Upper lobe of left lung (tissue), 6 donors: ENCODE data around the gene ZNF865. TPM values are rescaled to one million over a fixed set of nuclear protein-coding genes. Genes with fewer than 3 reads are reported as not detected.

Source experiments
- ATAC-seq, 2 donors: fragments of 200-7000 bp; cut with Tn5 transposase; one replicate each; pipeline ENCODE4 v1.9.1; 2022; ENCODE audit warnings: mild to moderate bottlenecking in 2 of 2, moderate library complexity in 2 of 2; ENCODE audit not compliant: low FRiP score in 2 of 2
- DNase-seq, 2 donors: peaks; one replicate each; pipeline ENCODE4 v3.0.0-alpha.2; 2019 to 2020
- H3K27ac ChIP-seq, 4 donors: fragments of 200-600 bp; sonication (generic); one replicate each; pipeline ENCODE4 v1.5.1; 2016 to 2019
- H3K27me3 ChIP-seq, 4 donors: fragments of 200-600 bp; sonication (generic); one replicate each; pipeline ENCODE4 v1.5.1; 2017 to 2019
- H3K36me3 ChIP-seq, 4 donors: fragments of 200-600 bp; sonication (generic); one replicate each; pipeline ENCODE4 v1.5.1; 2016 to 2019
- H3K4me1 ChIP-seq, 4 donors: fragments of 200-600 bp; sonication (generic); one replicate each; pipeline ENCODE4 v1.5.1; 2018 to 2019
- H3K4me3 ChIP-seq, 4 donors: fragments of 200-600 bp; sonication (generic); one replicate each; pipeline ENCODE4 v1.5.1; 2017 to 2019; ENCODE audit warnings: mild to moderate bottlenecking in 2 of 4, moderate library complexity in 1 of 4
- H3K9me3 ChIP-seq, 4 donors: fragments of 200-600 bp; sonication (generic); one replicate each; pipeline ENCODE4 v1.5.1; 2018 to 2019
- CTCF ChIP-seq, 6 experiments: fragments of 450-650 bp in 4 of 6; fragments of 200-600 bp in 2 of 6; sonication (generic) in 2 of 6; IDR thresholded peaks; one replicate each; pipeline ENCODE4 v1.5.1; 2016 to 2019; ENCODE audit warnings: antibody characterized with exemption in 6 of 6
- EP300 ChIP-seq, 4 donors: sonication (generic); formaldehyde crosslinking; IDR thresholded peaks; one replicate each; pipeline ENCODE4 v1.5.1; 2017; ENCODE audit warnings: antibody characterized with exemption in 4 of 4, control low read depth in 2 of 4
- POLR2A ChIP-seq, 4 donors: fragments of 450-650 bp; IDR thresholded peaks; one replicate each; pipeline ENCODE4 v1.5.1; 2016 to 2017; ENCODE audit warnings: antibody characterized with exemption in 4 of 4, mild to moderate bottlenecking in 2 of 4
- POLR2AphosphoS5 ChIP-seq, 2 donors: sonication (generic); formaldehyde crosslinking; IDR thresholded peaks; one replicate each; pipeline ENCODE4 v1.5.1; 2017; ENCODE audit warnings: antibody characterized with exemption in 2 of 2
- WGBS, 2 donors: methylation state at CpG; one replicate each; pipeline ENCODE4 v1.1.5; 2017 to 2018; 5-methylcytosine and 5-hydroxymethylcytosine counted together
- total RNA-seq, 6 donors: library from RNA; depleted of rRNA in 4 of 6; stranded (reverse); fragments of >200 nt in 4 of 6; gene quantifications; one replicate each; pipeline versions ENCODE4 v1.1.0 to v1.2.1, GENCODE V29; 2016 to 2021
- donor health status: DM: no; HTN: no; CAD: no; lungs with moderate emphysema.
- donor health status: DM: no; HTN: yes; CAD: no; lungs with severe emphysema.

The ZNF865 gene
- total RNA-seq, 6 donors from 2014 or later = 7.7 to 39.8 (median 20.6) TPM

- H3K27ac ChIP-seq = peak overlapping the region; percentile 1 to 69 (median 54)
- H3K4me3 ChIP-seq = no peak overlapping the region
- peaks cover 20 to 32% (median 26%) of the 10 kb centered on the region in 4 donors for H3K4me1 ChIP-seq
- ATAC-seq (no peak), DNase-seq (no peak)
- TF ChIP-seq POLR2AphosphoS5 (IDR thresholded peaks at IDR 0.05) (peak in 1 of 2 donors; percentile 16), POLR2A (IDR thresholded peaks at IDR 0.05) (no peak), CTCF (IDR thresholded peaks at IDR 0.05) (peak in 2 of 6 experiments; percentile 10 to 13), EP300 (IDR thresholded peaks at IDR 0.05) (no peak)
- no peaks in the 10 kb centered on the region for H3K9me3 ChIP-seq
- WGBS, 2 donors = 43 to 56% methylated on average over 3 of the region's 3 CpGs
- H3K27me3 ChIP-seq = no peaks in the 10 kb centered on the region
- peaks cover 16 to 55% (median 34%) of the 10 kb centered on the region in 4 donors for H3K36me3 ChIP-seq
These were observed 13.8 kb downstream of the ZNF865 start for GRCh38 chr19:55619286-55619685.

GRCh38 chr19:55620410-55621204, 15.2 kb downstream of the ZNF865 start:
- TF ChIP-seq POLR2AphosphoS5 (IDR thresholded peaks at IDR 0.05) = peak in 1 of 2 donors; percentile 42
- TF ChIP-seq CTCF (IDR thresholded peaks at IDR 0.05) = no peak
- peak in 1 of 4 donors; percentile 15 for TF ChIP-seq POLR2A (IDR thresholded peaks at IDR 0.05)

GRCh38 chr19:55621205-55621672, 15.8 kb downstream of the ZNF865 start:
- Histone ChIP-seq H3K4me3 (no peak overlapping the region), H3K27me3 (no peaks in the 10 kb centered on the region), H3K36me3 (peaks cover 5 to 35% (median 19%) of the 10 kb centered on the region in 4 donors), H3K9me3 (no peaks in the 10 kb centered on the region), H3K27ac (peak overlapping the region; percentile 5 to 66 (median 44)), H3K4me1 (peaks cover 28 to 39% (median 31%) of the 10 kb centered on the region in 4 donors)
- TF ChIP-seq POLR2A (IDR thresholded peaks at IDR 0.05) = no peak
- DNase-seq (no peak), ATAC-seq (no peak)
- 85 to 92% methylated on average over 5 to 9 of the region's 9 CpGs for WGBS, 2 donors

More at GRCh38 chr19:55620410-55621204, 15.2 kb downstream of the ZNF865 start:
- 75 to 93% methylated on average over 12 of the region's 12 CpGs for WGBS, 2 donors
- H3K36me3 ChIP-seq = peaks cover 11 to 41% (median 26%) of the 10 kb centered on the region in 4 donors
- no peaks in the 10 kb centered on the region for H3K27me3 ChIP-seq
- H3K4me1 ChIP-seq = peaks cover 28 to 39% (median 31%) of the 10 kb centered on the region in 4 donors
- H3K4me3 ChIP-seq = no peak overlapping the region
- ATAC-seq = no peak
- no peak for DNase-seq
- H3K9me3 ChIP-seq = no peaks in the 10 kb centered on the region
- peak overlapping the region; percentile 5 to 66 (median 44) for H3K27ac ChIP-seq

- 93 to 97% methylated on average over 36 to 47 of the region's 55 CpGs for WGBS, 2 donors
- H3K4me1 ChIP-seq = peaks cover 28 to 39% (median 31%) of the 10 kb centered on the region in 4 donors
- H3K27ac ChIP-seq = peak overlapping the region in 1 of 4 donors; percentile 66
- no peak for TF ChIP-seq EP300 (IDR thresholded peaks at IDR 0.05)
- peaks cover 2 to 30% (median 14%) of the 10 kb centered on the region in 4 donors for H3K36me3 ChIP-seq
- no peaks in the 10 kb centered on the region for H3K27me3 ChIP-seq
- H3K4me3 ChIP-seq = no peak overlapping the region
- ATAC-seq = no peak
- no peaks in the 10 kb centered on the region for H3K9me3 ChIP-seq
- DNase-seq = peak in 1 of 2 donors; percentile 87
These were observed 16.3 kb downstream of the ZNF865 start for GRCh38 chr19:55621673-55622231.

GRCh38 chr19:55622242-55622969, 17.0 kb downstream of the ZNF865 start:
- peaks cover 28 to 39% (median 31%) of the 10 kb centered on the region in 4 donors for H3K4me1 ChIP-seq
- no peaks in the 10 kb centered on the region for H3K9me3 ChIP-seq
- no peak overlapping the region for H3K4me3 ChIP-seq
- WGBS, 2 donors = 90 to 97% methylated on average over 13 to 39 of the region's 40 CpGs
- no peaks in the 10 kb centered on the region for H3K27me3 ChIP-seq
- H3K36me3 ChIP-seq = peaks cover 0 to 25% (median 11%) of the 10 kb centered on the region in 4 donors
- ATAC-seq = no peak
- DNase-seq = no peak
- TF ChIP-seq POLR2AphosphoS5 (IDR thresholded peaks at IDR 0.05) = no peak
- no peak for TF ChIP-seq EP300 (IDR thresholded peaks at IDR 0.05)
- no peak for TF ChIP-seq CTCF (IDR thresholded peaks at IDR 0.05)
- TF ChIP-seq POLR2A (IDR thresholded peaks at IDR 0.05) = no peak
- no peak overlapping the region for H3K27ac ChIP-seq
